CD8-positive, alpha-beta memory T cell (primary cell): ENCODE measurements around the gene COMMD8. TPM values are rescaled to one million over a fixed set of nuclear protein-coding genes. Genes with fewer than 3 reads are reported as not detected.

Experiments
- CTCF ChIA-PET: fragments of 350-600 bp; sonication (Branson Sonifier 250); formaldehyde crosslinking; loops from one replicate; lab custom pipeline; 2021; ENCODE audit warnings: antibody characterized with exemption; lab: Charles Lee
- POLR2A ChIA-PET: fragments of 350-600 bp; sonication (Branson Sonifier 250); formaldehyde crosslinking; loops from one replicate; lab custom pipeline; 2021; ENCODE audit warnings: antibody characterized with exemption; lab: Charles Lee
- DNase-seq, 5 donors: peaks; one replicate each; pipeline versions ENCODE4 v3.0.0 to v3.0.0-alpha.2; 2020 to 2022; ENCODE audit warnings: mixed read lengths in 1 of 5
- H3K27ac ChIP-seq: one replicate; pipeline ENCODE4 v1.7.0; 2013; ENCODE audit warnings: low read depth, mild to moderate bottlenecking, low read length, moderate library complexity
- H3K27me3 ChIP-seq: 2 replicates; pipeline ENCODE4 v1.7.0; 2013; ENCODE audit warnings: low read length, mild to moderate bottlenecking; ENCODE audit not compliant: insufficient read depth, poor library complexity, severe bottlenecking
- H3K36me3 ChIP-seq: 2 replicates; pipeline ENCODE4 v1.7.0; 2013; ENCODE audit warnings: mild to moderate bottlenecking, low read length, moderate library complexity; ENCODE audit not compliant: insufficient read depth
- H3K4me1 ChIP-seq: 2 replicates; pipeline ENCODE4 v1.7.0; 2013; ENCODE audit warnings: mild to moderate bottlenecking, low read length, moderate library complexity; ENCODE audit not compliant: insufficient read depth
- H3K4me3 ChIP-seq: 2 replicates; pipeline ENCODE4 v1.7.0; 2013; ENCODE audit warnings: mild to moderate bottlenecking, low read length
- H3K9me3 ChIP-seq: 2 replicates; pipeline ENCODE4 v1.7.0; 2013; ENCODE audit warnings: mild to moderate bottlenecking, low read length
- H3K27ac Mint-ChIP-seq, 8 donors: one replicate each; pipeline ENCODE4 v1.8.0; 2020 to 2021; ENCODE audit warnings: mixed read lengths in 8 of 8, mild to moderate bottlenecking in 6 of 8, inconsistent platforms in 3 of 8, moderate library complexity in 3 of 8
- H3K27me3 Mint-ChIP-seq, 2 donors: one replicate each; pipeline ENCODE4 v1.8.0; 2020 to 2021; ENCODE audit warnings: mixed read lengths in 2 of 2, mild to moderate bottlenecking in 1 of 2, moderate library complexity in 1 of 2
- H3K36me3 Mint-ChIP-seq, 3 donors: one replicate each; pipeline ENCODE4 v1.8.0; 2020 to 2021; ENCODE audit warnings: mixed read lengths in 3 of 3, inconsistent platforms in 1 of 3, mild to moderate bottlenecking in 1 of 3
- H3K4me1 Mint-ChIP-seq, 3 donors: one replicate each; pipeline ENCODE4 v1.8.0; 2020 to 2021; ENCODE audit warnings: mixed read lengths in 3 of 3, inconsistent platforms in 1 of 3, mild to moderate bottlenecking in 1 of 3
- H3K4me3 Mint-ChIP-seq, 7 donors: one replicate each; pipeline ENCODE4 v1.8.0; 2020 to 2021; ENCODE audit warnings: mixed read lengths in 7 of 7, mild to moderate bottlenecking in 6 of 7, moderate library complexity in 4 of 7, inconsistent platforms in 2 of 7
- H3K9me3 Mint-ChIP-seq, 5 donors: one replicate each; pipeline ENCODE4 v1.8.0; 2020 to 2022; ENCODE audit warnings: mixed read lengths in 5 of 5, mild to moderate bottlenecking in 3 of 5, moderate library complexity in 2 of 5, inconsistent platforms in 1 of 5
- polyA plus RNA-seq: library from polyadenylated mRNA; unstranded; fragments of 300-500 nt; fragmentation: Illumina TruSeq; gene quantifications from one replicate; pipeline ENCODE4 v1.2.3, GENCODE V29; 2021
- total RNA-seq, 2 experiments: library from RNA; stranded (reverse); gene quantifications; one replicate each; pipeline ENCODE4 v1.2.3, GENCODE V29; 2021

COMMD8 gene
- total and polyA plus RNA-seq, 3 experiments from 2014 or later, result 29.0 to 55.0 (median 33.6) TPM

- H3K9me3 Mint-ChIP-seq, result peaks cover 0 to 6% (median 0%) of the 10 kb centered on the region in 5 donors
These were observed 50.0 kb downstream of the COMMD8 start for GRCh38 chr4:47413521-47413920.

GRCh38 chr4:47410271-47410670, 53.2 kb downstream of the COMMD8 start:
- no peak for DNase-seq
- H3K36me3 Mint-ChIP-seq, result no peaks in the 10 kb centered on the region
- Histone ChIP-seq H3K36me3 (no peaks in the 10 kb centered on the region), H3K27me3 (no peaks in the 10 kb centered on the region), H3K9me3 (no peaks in the 10 kb centered on the region), H3K4me1 (no peaks in the 10 kb centered on the region), H3K4me3 (no peak overlapping the region), H3K27ac (no peak overlapping the region)
- H3K9me3 Mint-ChIP-seq, result peaks cover 0 to 6% (median 0%) of the 10 kb centered on the region in 5 donors
- ChIA-PET POLR2A (no interaction called here), CTCF (no interaction called here)
- H3K27me3 Mint-ChIP-seq, result peaks cover 9 to 19% of the 10 kb centered on the region in 2 donors
- no peak overlapping the region for H3K27ac Mint-ChIP-seq
- no peaks in the 10 kb centered on the region for H3K4me1 Mint-ChIP-seq
- H3K4me3 Mint-ChIP-seq, result no peak overlapping the region

More at GRCh38 chr4:47413521-47413920, 50.0 kb downstream of the COMMD8 start:
- no peak overlapping the region for H3K4me3 Mint-ChIP-seq
- H3K36me3 Mint-ChIP-seq, result peaks cover 0 to 4% (median 0%) of the 10 kb centered on the region in 3 donors
- no peak for DNase-seq
- Histone ChIP-seq H3K4me3 (no peak overlapping the region), H3K27ac (no peak overlapping the region), H3K4me1 (no peaks in the 10 kb centered on the region), H3K36me3 (no peaks in the 10 kb centered on the region), H3K9me3 (no peaks in the 10 kb centered on the region), H3K27me3 (no peaks in the 10 kb centered on the region)
- peaks cover 7 to 16% of the 10 kb centered on the region in 2 donors for H3K27me3 Mint-ChIP-seq
- ChIA-PET CTCF (no interaction called here), POLR2A (no interaction called here)
- no peak overlapping the region for H3K27ac Mint-ChIP-seq
- H3K4me1 Mint-ChIP-seq, result no peaks in the 10 kb centered on the region

DNA sequence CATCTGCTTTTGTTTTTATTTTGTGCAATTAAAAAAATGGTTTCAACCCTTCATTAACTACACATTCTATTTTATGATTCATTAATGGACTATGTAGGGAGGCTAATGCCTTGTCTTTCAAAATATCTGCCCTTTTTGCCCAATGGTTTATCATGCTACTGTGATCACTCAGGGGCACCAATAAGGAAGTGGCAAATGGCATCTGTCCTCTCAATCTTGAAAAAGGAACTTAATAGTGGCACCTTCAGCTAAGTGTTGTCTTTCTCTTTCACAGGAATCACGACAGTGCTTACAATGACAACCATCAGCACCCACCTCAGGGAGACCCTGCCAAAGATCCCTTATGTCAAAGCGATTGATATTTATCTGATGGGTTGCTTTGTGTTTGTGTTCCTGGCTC, 57.1 kb downstream of the COMMD8 start:
- no peak overlapping the region for H3K27ac Mint-ChIP-seq
- no peaks in the 10 kb centered on the region for H3K9me3 ChIP-seq
- no peaks in the 10 kb centered on the region for H3K4me1 ChIP-seq
- ChIA-PET POLR2A (no interaction called here), CTCF (no interaction called here)
- H3K4me3 Mint-ChIP-seq, result no peak overlapping the region
- H3K4me1 Mint-ChIP-seq, result no peaks in the 10 kb centered on the region
- H3K9me3 Mint-ChIP-seq, result peaks cover 0 to 6% (median 0%) of the 10 kb centered on the region in 5 donors
- no peaks in the 10 kb centered on the region for H3K27me3 ChIP-seq
- no peaks in the 10 kb centered on the region for H3K36me3 ChIP-seq
- no peak overlapping the region for H3K27ac ChIP-seq
- H3K4me3 ChIP-seq, result no peak overlapping the region
- no peaks in the 10 kb centered on the region for H3K36me3 Mint-ChIP-seq
- H3K27me3 Mint-ChIP-seq, result peaks cover 11 to 35% of the 10 kb centered on the region in 2 donors
- DNase-seq, result no peak

Other genes with a start within 250 kb of the COMMD8 start
- gene ATP10D, start 21.6 kb upstream of the COMMD8 start, total RNA-seq, result 1 to 10 TPM; 6.3 to 7.2 TPM
- gene ATP10D, start 21.6 kb upstream of the COMMD8 start, polyA plus RNA-seq, result 6.4 TPM